Esophagus squamous epithelium (tissue), 5 donors: ENCODE measurements around the gene FNDC3B. TPM values are rescaled to one million over a fixed set of nuclear protein-coding genes. Genes with fewer than 3 reads are reported as not detected.

Experiments
- DNase-seq: peaks from one replicate; lab custom pipeline; 2025; lab: John Stamatoyannopoulos, UW
- H3K27ac ChIP-seq, 4 donors: fragments of 200-600 bp; sonication (generic); one replicate each; pipeline ENCODE4 v1.5.1; 2016 to 2019; ENCODE audit warnings: mild to moderate bottlenecking in 1 of 4
- H3K27me3 ChIP-seq, 4 donors: fragments of 200-600 bp; sonication (generic); 1 replicate in 3 of 4; 2 replicates in 1 of 4; pipeline versions ENCODE4 v1.5.1 to v1.6.0; 2017 to 2021; ENCODE audit warnings: antibody characterized with exemption in 1 of 4
- H3K36me3 ChIP-seq, 3 donors: fragments of 200-600 bp; sonication (generic); one replicate each; pipeline ENCODE4 v1.5.1; 2016 to 2019
- H3K4me1 ChIP-seq, 3 donors: fragments of 200-600 bp; sonication (generic); one replicate each; pipeline ENCODE4 v1.5.1; 2017 to 2019
- H3K4me3 ChIP-seq, 4 donors: fragments of 200-600 bp; sonication (generic); 1 replicate in 3 of 4; 2 replicates in 1 of 4; pipeline ENCODE4 v1.5.1; 2016 to 2019; ENCODE audit warnings: mild to moderate bottlenecking in 2 of 4, moderate library complexity in 1 of 4
- H3K9me3 ChIP-seq, 3 donors: fragments of 200-600 bp; sonication (generic); one replicate each; pipeline ENCODE4 v1.5.1; 2016 to 2019
- CTCF ChIP-seq, 6 experiments: fragments of 450-650 bp in 4 of 6; fragments of 200-600 bp in 2 of 6; sonication (generic) in 2 of 6; IDR thresholded peaks; one replicate each; pipeline ENCODE4 v1.5.1; 2016 to 2019; ENCODE audit warnings: antibody characterized with exemption in 6 of 6, mild to moderate bottlenecking in 4 of 6, moderate library complexity in 4 of 6
- POLR2A ChIP-seq, 4 donors: fragments of 450-650 bp; IDR thresholded peaks; one replicate each; pipeline ENCODE4 v1.6.1; 2017; ENCODE audit warnings: antibody characterized with exemption in 4 of 4, mild to moderate bottlenecking in 4 of 4, moderate library complexity in 3 of 4
- WGBS, 2 donors: methylation state at CpG; one replicate each; pipeline ENCODE4 v1.1.5; 2018; 5-methylcytosine and 5-hydroxymethylcytosine counted together
- intact Hi-C: fragments of 100-400 bp; cut with DNase I; formaldehyde crosslinking; loops from one replicate; pipeline ENCODE4 v1.15.0; 2022
- total RNA-seq, 4 donors: library from RNA; depleted of rRNA; stranded (reverse); fragments of >200 nt; gene quantifications; one replicate each; pipeline ENCODE4 v1.1.0, GENCODE V29; 2016
- donor health status: DM: yes; HTN: yes; CAD: no.

FNDC3B gene
- total RNA-seq, 4 donors from 2014 or later: 7.7 to 44.3 (median 20.4) TPM

- Histone ChIP-seq H3K36me3 (no peaks in the 10 kb centered on the region), H3K27me3 (no peaks in the 10 kb centered on the region), H3K27ac (no peak overlapping the region), H3K4me3 (no peak overlapping the region), H3K9me3 (no peaks in the 10 kb centered on the region), H3K4me1 (peaks cover 0 to 28% (median 21%) of the 10 kb centered on the region in 3 donors)
- intact Hi-C loops: no loop called here
- DNase-seq: no peak
- TF ChIP-seq CTCF (IDR thresholded peaks at IDR 0.05): no peak
- TF ChIP-seq POLR2A (IDR thresholded peaks at IDR 0.05): no peak
- 96 to 99% methylated on average over 3 of the region's 3 CpGs for WGBS, 2 donors
These were observed 144.9 kb downstream of the FNDC3B start for GRCh38 chr3:172184106-172184822.

GRCh38 chr3:172185907-172186306, 146.5 kb downstream of the FNDC3B start:
- H3K4me3 ChIP-seq: no peak overlapping the region
- peaks cover 0 to 16% (median 11%) of the 10 kb centered on the region in 3 donors for H3K4me1 ChIP-seq
- no peaks in the 10 kb centered on the region for H3K27me3 ChIP-seq
- no peaks in the 10 kb centered on the region for H3K36me3 ChIP-seq
- H3K9me3 ChIP-seq: no peaks in the 10 kb centered on the region
- DNase-seq: no peak
- TF ChIP-seq POLR2A (IDR thresholded peaks at IDR 0.05) (no peak), CTCF (IDR thresholded peaks at IDR 0.05) (no peak)
- H3K27ac ChIP-seq: no peak overlapping the region
- 62 to 82% methylated on average over 2 of the region's 2 CpGs for WGBS, 2 donors
- intact Hi-C loops: no loop called here

GRCh38 chr3:172186607-172187006, 147.2 kb downstream of the FNDC3B start:
- no peak for TF ChIP-seq CTCF (IDR thresholded peaks at IDR 0.05)
- TF ChIP-seq POLR2A (IDR thresholded peaks at IDR 0.05): no peak
- Histone ChIP-seq H3K27me3 (no peaks in the 10 kb centered on the region), H3K4me3 (no peak overlapping the region), H3K4me1 (peaks cover 0 to 11% (median 10%) of the 10 kb centered on the region in 3 donors), H3K36me3 (no peaks in the 10 kb centered on the region), H3K9me3 (no peaks in the 10 kb centered on the region), H3K27ac (no peak overlapping the region)
- 92% methylated on average over 4 of the region's 4 CpGs for WGBS, 2 donors
- intact Hi-C loops: no loop called here
- no peak for DNase-seq

GRCh38 chr3:172187511-172187910, 148.1 kb downstream of the FNDC3B start:
- Histone ChIP-seq H3K27ac (no peak overlapping the region), H3K9me3 (no peaks in the 10 kb centered on the region), H3K36me3 (no peaks in the 10 kb centered on the region), H3K4me1 (peaks cover 0 to 4% (median 1%) of the 10 kb centered on the region in 3 donors), H3K4me3 (no peak overlapping the region), H3K27me3 (no peaks in the 10 kb centered on the region)
- TF ChIP-seq POLR2A (IDR thresholded peaks at IDR 0.05) (no peak), CTCF (IDR thresholded peaks at IDR 0.05) (no peak)
- 84 to 99% methylated on average over 6 of the region's 6 CpGs for WGBS, 2 donors
- intact Hi-C loops: no loop called here
- DNase-seq: no peak

GRCh38 chr3:172188511-172188910, 149.1 kb downstream of the FNDC3B start:
- WGBS, 2 donors: 96% methylated on average over 8 of the region's 11 CpGs
- DNase-seq: no peak
- H3K4me3 ChIP-seq: no peak overlapping the region

More at GRCh38 chr3:172188511-172188910, 149.1 kb downstream of the FNDC3B start:
- H3K27ac ChIP-seq: no peak overlapping the region
- TF ChIP-seq POLR2A (IDR thresholded peaks at IDR 0.05) (no peak), CTCF (IDR thresholded peaks at IDR 0.05) (no peak)
- intact Hi-C loops: no loop called here
- no peaks in the 10 kb centered on the region for H3K4me1 ChIP-seq
- H3K9me3 ChIP-seq: no peaks in the 10 kb centered on the region
- no peaks in the 10 kb centered on the region for H3K36me3 ChIP-seq
- no peaks in the 10 kb centered on the region for H3K27me3 ChIP-seq
